Calu3 (cell line): ENCODE data around the gene SCUBE3. TPM values are rescaled to one million over a fixed set of nuclear protein-coding genes. Genes with fewer than 3 reads are reported as not detected.

Experiments
- BruUV-seq: library from RNA; stranded (reverse); fragments of 400-500 nt; replicated peaks from 2 replicates; lab custom pipeline; 2021; lab: Mats Ljungman, UMichigan
- CTCF ChIA-PET: fragments of 300-600 bp; sonication (Branson Sonifier 250); formaldehyde crosslinking; loops from one replicate; lab custom pipeline; 2022; ENCODE audit warnings: antibody characterized with exemption; lab: Charles Lee
- DNase-seq: peaks from one replicate; pipeline ENCODE4 v3.0.0; 2022
- H3K27ac Mint-ChIP-seq: one replicate; pipeline ENCODE4 v1.8.0; 2022; ENCODE audit warnings: mixed read lengths; ENCODE audit not compliant: unreplicated experiment
- H3K27me3 Mint-ChIP-seq: one replicate; pipeline ENCODE4 v1.8.0; 2022; ENCODE audit warnings: mixed read lengths; ENCODE audit not compliant: unreplicated experiment
- H3K36me3 Mint-ChIP-seq: one replicate; pipeline ENCODE4 v1.8.0; 2022; ENCODE audit warnings: mild to moderate bottlenecking, moderate library complexity, mixed read lengths; ENCODE audit not compliant: insufficient read depth, unreplicated experiment
- H3K4me1 Mint-ChIP-seq: one replicate; pipeline ENCODE4 v1.8.0; 2022; ENCODE audit warnings: mild to moderate bottlenecking, low read depth, mixed read lengths; ENCODE audit not compliant: unreplicated experiment
- H3K4me3 Mint-ChIP-seq: one replicate; pipeline ENCODE4 v1.8.0; 2022; ENCODE audit warnings: mild to moderate bottlenecking, low read depth, moderate library complexity, mixed read lengths; ENCODE audit not compliant: unreplicated experiment
- H3K9me3 Mint-ChIP-seq: one replicate; pipeline ENCODE4 v1.8.0; 2022; ENCODE audit warnings: low read depth, mixed read lengths; ENCODE audit not compliant: unreplicated experiment
- CTCF ChIP-seq: fragments of 200-600 bp; IDR thresholded peaks from one replicate; pipeline ENCODE4 v1.8.0; 2022; ENCODE audit warnings: antibody characterized with exemption; ENCODE audit not compliant: unreplicated experiment
- intact Hi-C: fragments of 100-400 bp; cut with micrococcal nuclease; formaldehyde crosslinking; loops from one replicate; pipeline ENCODE4 v1.10.0; 2022; ENCODE audit not compliant: unreplicated experiment
- total RNA-seq: library from RNA; stranded (reverse); gene quantifications from 2 replicates; pipeline ENCODE4 v1.2.3, GENCODE V29; 2022

The SCUBE3 gene
- total RNA-seq, 1 experiment from 2014 or later: 0.47 TPM

- no TSS peak for BruUV-seq
- H3K9me3 Mint-ChIP-seq: no peaks in the 10 kb centered on the region
- no peak for DNase-seq
- no peak overlapping the region for H3K4me3 Mint-ChIP-seq
- TF ChIP-seq CTCF: no peak
- H3K27ac Mint-ChIP-seq: no peak overlapping the region
- peaks cover 13% of the 10 kb centered on the region for H3K36me3 Mint-ChIP-seq
- H3K27me3 Mint-ChIP-seq: no peaks in the 10 kb centered on the region
- CTCF ChIA-PET: interaction anchor here (0.6 to 0.7 kb wide), 3 partner anchors 20 to 701 kb away, joined by 3 to 9 read pairs (median 4); no protein-coding TSS in a partner anchor
- no peaks in the 10 kb centered on the region for H3K4me1 Mint-ChIP-seq
- intact Hi-C loops: no loop called here
Observed at GRCh38 chr6:35278708-35279107, 65.0 kb downstream of the SCUBE3 start.

GRCh38 chr6:35280903-35281302 is 67.1 kb downstream of the SCUBE3 start:
- intact Hi-C loops: no loop called here
- CTCF ChIA-PET: interaction anchor here (0.6 kb wide), 1 partner anchor 1041 kb away, joined by 5 read pairs; no protein-coding TSS in a partner anchor
- no peak for TF ChIP-seq CTCF
- Mint-ChIP-seq H3K36me3 (peaks cover 19% of the 10 kb centered on the region), H3K9me3 (no peaks in the 10 kb centered on the region), H3K27me3 (no peaks in the 10 kb centered on the region), H3K4me3 (no peak overlapping the region), H3K27ac (no peak overlapping the region), H3K4me1 (no peaks in the 10 kb centered on the region)
- no TSS peak for BruUV-seq
- no peak for DNase-seq

- intact Hi-C loops: no loop called here
- no peak for DNase-seq
- no peaks in the 10 kb centered on the region for H3K9me3 Mint-ChIP-seq
- no peak for TF ChIP-seq CTCF
- CTCF ChIA-PET: no interaction called here
- H3K4me3 Mint-ChIP-seq: no peak overlapping the region
- H3K36me3 Mint-ChIP-seq: peaks cover 19% of the 10 kb centered on the region
- no TSS peak for BruUV-seq
- H3K27me3 Mint-ChIP-seq: no peaks in the 10 kb centered on the region
- H3K27ac Mint-ChIP-seq: no peak overlapping the region
- no peaks in the 10 kb centered on the region for H3K4me1 Mint-ChIP-seq
Observed at GRCh38 chr6:35282472-35282871, 68.7 kb downstream of the SCUBE3 start.

GRCh38 chr6:35283361-35283760 is 69.6 kb downstream of the SCUBE3 start:
- H3K4me1 Mint-ChIP-seq: no peaks in the 10 kb centered on the region
- H3K4me3 Mint-ChIP-seq: no peak overlapping the region
- H3K36me3 Mint-ChIP-seq: peaks cover 19% of the 10 kb centered on the region
- H3K27me3 Mint-ChIP-seq: no peaks in the 10 kb centered on the region
- no peak overlapping the region for H3K27ac Mint-ChIP-seq
- BruUV-seq: no TSS peak
- no peak for DNase-seq
- CTCF ChIA-PET: interaction anchor here (0.5 kb wide), 1 partner anchor 327 kb away, joined by 3 read pairs; no protein-coding TSS in a partner anchor
- intact Hi-C loops: no loop called here
- no peak for TF ChIP-seq CTCF
- H3K9me3 Mint-ChIP-seq: no peaks in the 10 kb centered on the region
